MM.1S (cell line): ENCODE measurements around the gene RPH3AL.

Experiments used
- DNase-seq: peaks from one replicate; pipeline ENCODE4 v3.0.0-alpha.2; 2015
- H2AFZ ChIP-seq: fragments of 300-600 bp; sonication (generic); 2 replicates; pipeline ENCODE4 v1.6.0; 2016; ENCODE audit warnings: antibody characterized with exemption, low read length
- H3F3A ChIP-seq: fragments of 300-600 bp; sonication (generic); 2 replicates; pipeline ENCODE4 v1.6.1; 2016; ENCODE audit warnings: mild to moderate bottlenecking, antibody characterized with exemption, low read length, moderate library complexity, mixed read lengths; ENCODE audit not compliant: insufficient read depth
- H3K27ac ChIP-seq: fragments of 300-600 bp; sonication (generic); 2 replicates; pipeline ENCODE4 v1.5.1; 2016; ENCODE audit warnings: mild to moderate bottlenecking, low read length
- H3K27me3 ChIP-seq: fragments of 300-600 bp; sonication (generic); replicated peaks from 2 replicates; pipeline ENCODE4 v1.6.0; 2016; ENCODE audit warnings: low read length; ENCODE audit not compliant: insufficient read depth
- H3K36me3 ChIP-seq: fragments of 300-600 bp; sonication (generic); replicated peaks from 2 replicates; pipeline ENCODE4 v1.6.1; 2016; ENCODE audit warnings: mild to moderate bottlenecking, low read length, mixed read lengths; ENCODE audit not compliant: insufficient read depth
- H3K4me1 ChIP-seq: fragments of 300-600 bp; sonication (generic); 2 replicates; pipeline ENCODE4 v1.6.1; 2016; ENCODE audit warnings: low read length, mixed read lengths
- H3K4me2 ChIP-seq: fragments of 300-600 bp; sonication (generic); 2 replicates; pipeline ENCODE4 v1.6.0; 2016; ENCODE audit warnings: low read depth, low read length
- H3K4me3 ChIP-seq: fragments of 300-600 bp; sonication (generic); 2 replicates; pipeline ENCODE4 v1.5.1; 2016; ENCODE audit warnings: low read length, mixed read lengths
- H3K79me2 ChIP-seq: fragments of 300-600 bp; sonication (generic); 2 replicates; pipeline ENCODE4 v1.6.1; 2016; ENCODE audit warnings: mixed run types, low read length, mixed read lengths
- H3K9ac ChIP-seq: fragments of 300-600 bp; sonication (generic); 2 replicates; pipeline ENCODE4 v1.6.1; 2016; ENCODE audit warnings: low read length, mixed read lengths
- H3K9me2 ChIP-seq: fragments of 300-600 bp; sonication (generic); replicated peaks from 2 replicates; pipeline ENCODE4 v1.6.1; 2016; ENCODE audit warnings: mild to moderate bottlenecking, low read length, mixed read lengths; ENCODE audit not compliant: insufficient read depth
- H3K9me3 ChIP-seq: fragments of 300-600 bp; sonication (generic); replicated peaks from 2 replicates; pipeline ENCODE4 v1.6.1; 2016; ENCODE audit warnings: mild to moderate bottlenecking, low read length, mixed read lengths; ENCODE audit not compliant: insufficient read depth
- H4K20me1 ChIP-seq: fragments of 300-600 bp; sonication (generic); 2 replicates; pipeline ENCODE4 v1.6.1; 2016; ENCODE audit warnings: mild to moderate bottlenecking, low read length, moderate library complexity, mixed read lengths; ENCODE audit not compliant: insufficient read depth
- EZH2 ChIP-seq: fragments of 300-600 bp; sonication (generic); optimal IDR thresholded peaks from 2 replicates; pipeline ENCODE3; 2017; ENCODE audit warnings: low read depth, mild to moderate bottlenecking, antibody characterized with exemption, low read length, mixed read lengths
- EZH2phosphoT487 ChIP-seq: fragments of 300-600 bp; sonication (generic); IDR thresholded peaks from 2 replicates; pipeline ENCODE4 v1.6.1; 2018; ENCODE audit warnings: antibody characterized with exemption, low read length
- TF ChIP-seq, protein P1 (sequence below): fragments of 300-600 bp; sonication (generic); IDR thresholded peaks from 2 replicates; pipeline ENCODE4 v1.5.1; 2016; ENCODE audit warnings: antibody characterized with exemption, low read length, mixed read lengths

The RPH3AL gene

GRCh38 chr17:298791-299450, 53.7 kb downstream of the RPH3AL start:
- Histone ChIP-seq H4K20me1 (no peaks in the 10 kb centered on the region), H3K4me3 (no peak overlapping the region), H3K27ac (no peak overlapping the region), H2AFZ (no peak overlapping the region), H3K79me2 (no peaks in the 10 kb centered on the region), H3K9me3 (no peaks in the 10 kb centered on the region), H3K27me3 (peaks cover 67% of the 10 kb centered on the region), H3K36me3 (no peaks in the 10 kb centered on the region), H3F3A (no peaks in the 10 kb centered on the region), H3K4me1 (no peaks in the 10 kb centered on the region), H3K9ac (no peak overlapping the region), H3K9me2 (no peaks in the 10 kb centered on the region), H3K4me2 (no peak overlapping the region)
- no peak for DNase-seq
- no peak for TF ChIP-seq EZH2phosphoT487

- Histone ChIP-seq H3K4me1 (no peaks in the 10 kb centered on the region), H3K4me3 (no peak overlapping the region), H3K27ac (no peak overlapping the region), H3K9me2 (no peaks in the 10 kb centered on the region), H3K9ac (no peak overlapping the region), H2AFZ (no peak overlapping the region), H3F3A (no peaks in the 10 kb centered on the region), H3K36me3 (no peaks in the 10 kb centered on the region), H4K20me1 (no peaks in the 10 kb centered on the region), H3K9me3 (no peaks in the 10 kb centered on the region), H3K4me2 (no peak overlapping the region), H3K79me2 (no peaks in the 10 kb centered on the region), H3K27me3 (peaks cover 68% of the 10 kb centered on the region)
- no peak for DNase-seq
- TF ChIP-seq EZH2: no peak
- no peak for TF ChIP-seq EZH2phosphoT487
- TF ChIP-seq, protein P1, sequence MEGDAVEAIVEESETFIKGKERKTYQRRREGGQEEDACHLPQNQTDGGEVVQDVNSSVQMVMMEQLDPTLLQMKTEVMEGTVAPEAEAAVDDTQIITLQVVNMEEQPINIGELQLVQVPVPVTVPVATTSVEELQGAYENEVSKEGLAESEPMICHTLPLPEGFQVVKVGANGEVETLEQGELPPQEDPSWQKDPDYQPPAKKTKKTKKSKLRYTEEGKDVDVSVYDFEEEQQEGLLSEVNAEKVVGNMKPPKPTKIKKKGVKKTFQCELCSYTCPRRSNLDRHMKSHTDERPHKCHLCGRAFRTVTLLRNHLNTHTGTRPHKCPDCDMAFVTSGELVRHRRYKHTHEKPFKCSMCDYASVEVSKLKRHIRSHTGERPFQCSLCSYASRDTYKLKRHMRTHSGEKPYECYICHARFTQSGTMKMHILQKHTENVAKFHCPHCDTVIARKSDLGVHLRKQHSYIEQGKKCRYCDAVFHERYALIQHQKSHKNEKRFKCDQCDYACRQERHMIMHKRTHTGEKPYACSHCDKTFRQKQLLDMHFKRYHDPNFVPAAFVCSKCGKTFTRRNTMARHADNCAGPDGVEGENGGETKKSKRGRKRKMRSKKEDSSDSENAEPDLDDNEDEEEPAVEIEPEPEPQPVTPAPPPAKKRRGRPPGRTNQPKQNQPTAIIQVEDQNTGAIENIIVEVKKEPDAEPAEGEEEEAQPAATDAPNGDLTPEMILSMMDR: no peak
These were observed 54.8 kb downstream of the RPH3AL start for GRCh38 chr17:297758-298157.

DNA sequence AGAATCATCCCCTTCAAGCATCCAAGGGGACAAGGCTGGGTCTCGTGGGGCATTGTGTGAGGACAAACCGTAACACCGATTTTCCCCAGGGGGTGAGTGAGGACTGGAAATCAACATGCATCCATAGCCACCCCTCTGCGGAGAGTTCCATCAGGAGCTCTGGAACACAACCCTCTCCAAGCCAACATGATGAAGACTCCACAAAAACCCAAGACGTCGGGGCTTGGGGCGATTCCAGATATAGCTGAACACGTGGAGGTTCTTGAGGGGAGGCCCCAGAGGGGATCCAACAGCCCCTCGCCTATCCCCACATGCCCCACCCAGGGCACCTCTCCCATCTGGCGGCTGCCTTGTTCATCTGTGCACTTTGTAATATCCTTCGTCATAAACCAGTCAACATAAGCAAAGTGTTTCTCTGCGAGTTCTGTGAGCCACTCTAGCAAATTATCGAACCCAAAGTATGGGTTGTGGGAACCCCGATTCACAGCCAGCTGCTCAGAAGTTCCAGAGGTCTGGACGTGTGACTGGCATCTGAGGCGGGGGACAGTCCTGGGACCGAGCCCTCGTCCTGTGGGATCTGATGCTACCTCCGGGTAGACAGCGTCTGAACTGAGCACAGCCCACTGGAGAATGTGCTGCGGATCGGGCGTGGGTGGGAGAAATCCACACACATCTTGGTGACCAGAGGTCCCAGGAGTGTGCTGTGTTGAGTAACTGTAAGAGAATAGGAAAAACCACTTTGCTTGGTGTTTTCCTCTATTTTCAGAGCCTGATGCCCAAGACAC, 55.5 kb downstream of the RPH3AL start:
- Histone ChIP-seq H3K9ac (no peak overlapping the region), H3K4me3 (no peak overlapping the region), H3F3A (no peaks in the 10 kb centered on the region), H3K9me2 (no peaks in the 10 kb centered on the region), H2AFZ (no peak overlapping the region), H4K20me1 (no peaks in the 10 kb centered on the region), H3K4me2 (no peak overlapping the region), H3K4me1 (no peaks in the 10 kb centered on the region), H3K27me3 (peaks cover 68% of the 10 kb centered on the region), H3K27ac (no peak overlapping the region), H3K79me2 (no peaks in the 10 kb centered on the region), H3K9me3 (no peaks in the 10 kb centered on the region), H3K36me3 (no peaks in the 10 kb centered on the region)
- TF ChIP-seq EZH2: no peak
- no peak for TF ChIP-seq EZH2phosphoT487
- TF ChIP-seq, protein P1: no peak
- DNase-seq: no peak

- Histone ChIP-seq H3K4me2 (no peak overlapping the region), H3K9me2 (no peaks in the 10 kb centered on the region), H4K20me1 (no peaks in the 10 kb centered on the region), H3K9ac (no peak overlapping the region), H2AFZ (no peak overlapping the region), H3F3A (no peaks in the 10 kb centered on the region), H3K4me3 (no peak overlapping the region), H3K4me1 (no peaks in the 10 kb centered on the region), H3K27me3 (peaks cover 68% of the 10 kb centered on the region), H3K36me3 (no peaks in the 10 kb centered on the region), H3K9me3 (no peaks in the 10 kb centered on the region), H3K27ac (no peak overlapping the region), H3K79me2 (no peaks in the 10 kb centered on the region)
- DNase-seq: no peak
- TF ChIP-seq, protein P1: no peak
- no peak for TF ChIP-seq EZH2phosphoT487
- no peak for TF ChIP-seq EZH2
These were observed 56.2 kb downstream of the RPH3AL start for GRCh38 chr17:296379-296778.
